ENCODE results near the gene ACOT12.
"Not testable (repeated sequence)": the region's sequence is repeated elsewhere in the genome, so short reads cannot be mapped to it uniquely, and the experiment has no call there.

ACOT12 gene

GRCh38 chr5:81393783-81394718 lies at the start of gene ACOT12:
Gene ACOT12, minus strand, starts transcription at chr5:81394134. Its CDS starts 20 bp downstream, at chr5:81394114.
- DNase-seq (ENCODE audit: low read depth, low spot score): no peak

GRCh38 chr5:81435023-81435422 lies 41.1 kb upstream of the ACOT12 start:
- DNase-seq (ENCODE audit: low read depth, low spot score): no peak

- DNase-seq (ENCODE audit: low read depth, low spot score): no peak
Measured at GRCh38 chr5:81429985-81430384, 36.1 kb upstream of the ACOT12 start.

DNA sequence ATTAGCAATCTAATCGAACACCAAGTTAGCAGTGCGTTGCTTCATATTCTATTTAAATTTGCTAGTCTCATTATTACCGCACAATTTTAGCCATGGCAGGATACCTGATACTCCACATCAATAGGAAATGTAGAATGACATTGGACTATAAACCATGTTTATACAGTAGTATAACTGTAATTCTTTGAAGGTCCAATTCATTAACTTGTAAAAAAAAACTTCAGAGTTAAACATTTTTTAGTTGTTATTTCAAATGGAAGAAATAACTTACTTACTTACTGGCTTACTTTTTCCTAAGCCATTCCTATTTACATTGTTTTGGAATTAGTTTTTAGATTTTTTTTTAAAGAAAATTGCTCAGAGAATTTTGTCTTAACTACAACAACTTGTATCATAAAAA lies 35.4 kb upstream of the ACOT12 start:
- no peak for DNase-seq (ENCODE audit: low read depth, low spot score)

DNA sequence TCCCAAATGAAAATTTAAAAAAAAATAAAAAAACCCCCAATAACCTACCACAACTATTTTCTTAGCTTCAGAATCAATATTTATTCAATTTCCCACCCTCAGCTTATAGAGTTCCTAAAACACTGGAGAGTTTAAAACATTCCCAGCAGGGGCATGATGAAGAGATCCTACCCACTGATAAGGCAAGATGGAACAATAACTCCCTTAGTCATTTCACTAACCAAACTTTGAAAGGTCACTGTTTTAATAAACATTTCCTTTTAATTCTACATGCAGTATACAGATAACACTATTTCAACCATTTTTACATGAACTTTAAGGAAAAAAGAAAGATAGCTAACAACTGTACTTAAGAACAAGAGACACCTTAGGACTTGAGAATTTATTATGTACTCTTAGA lies 34.9 kb upstream of the ACOT12 start:
- DNase-seq (ENCODE audit: low read depth, low spot score): no peak

DNA sequence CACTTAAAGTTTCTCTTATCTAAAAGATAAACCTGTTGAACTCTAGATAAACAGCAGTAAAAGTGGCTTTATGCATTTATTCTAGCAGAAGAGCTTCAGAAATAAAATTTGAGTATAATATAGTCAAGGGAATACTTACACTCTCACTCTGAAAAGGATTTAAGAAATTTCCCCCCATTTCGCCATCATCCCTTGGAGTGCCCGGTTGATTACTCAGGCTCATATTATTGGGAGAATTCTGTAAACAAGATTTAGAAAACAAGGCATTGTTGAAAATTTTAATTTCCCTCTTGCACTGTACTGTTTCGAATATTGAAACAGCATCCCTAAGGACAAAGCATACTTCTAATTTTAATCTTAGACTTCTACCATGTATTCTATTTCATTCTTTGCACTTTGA lies 34.5 kb upstream of the ACOT12 start:
- no peak for DNase-seq (ENCODE audit: low read depth, low spot score)

- no peak for DNase-seq (ENCODE audit: low read depth, low spot score)
Measured at GRCh38 chr5:81427566-81427965, 33.6 kb upstream of the ACOT12 start.

DNA sequence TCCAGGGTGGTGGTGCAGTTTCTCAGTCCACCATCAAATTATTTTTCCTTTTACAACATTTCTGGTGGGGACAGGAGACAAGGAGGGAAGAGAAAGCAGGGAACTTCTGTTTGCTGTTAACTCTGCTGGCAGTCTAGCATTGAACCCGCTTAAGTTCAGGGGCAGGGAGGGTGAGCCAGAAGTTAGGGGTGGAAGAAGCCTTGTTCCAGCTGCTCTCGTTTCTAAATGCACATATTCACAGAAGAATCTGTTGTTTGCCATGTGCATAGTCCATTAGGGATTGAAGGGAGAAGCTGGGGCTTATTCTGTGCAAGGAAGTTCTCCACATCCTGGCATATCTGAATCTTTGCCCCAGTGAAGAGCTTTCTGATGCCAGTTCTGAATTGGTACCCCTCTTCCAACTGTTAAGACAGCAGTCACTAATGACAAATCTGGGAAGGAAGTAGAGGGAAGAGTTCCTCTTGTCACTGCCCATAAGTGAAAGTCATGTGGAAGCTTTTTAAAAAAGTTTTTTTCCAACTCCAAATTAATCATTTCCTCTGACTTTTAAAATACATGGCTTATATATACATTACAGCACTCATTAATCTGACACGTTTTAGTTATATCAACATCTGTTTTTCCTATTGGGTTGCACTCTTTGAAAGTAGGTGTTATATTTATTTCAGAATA lies 32.6 kb upstream of the ACOT12 start:
- no peak for DNase-seq (ENCODE audit: low read depth, low spot score)

DNA sequence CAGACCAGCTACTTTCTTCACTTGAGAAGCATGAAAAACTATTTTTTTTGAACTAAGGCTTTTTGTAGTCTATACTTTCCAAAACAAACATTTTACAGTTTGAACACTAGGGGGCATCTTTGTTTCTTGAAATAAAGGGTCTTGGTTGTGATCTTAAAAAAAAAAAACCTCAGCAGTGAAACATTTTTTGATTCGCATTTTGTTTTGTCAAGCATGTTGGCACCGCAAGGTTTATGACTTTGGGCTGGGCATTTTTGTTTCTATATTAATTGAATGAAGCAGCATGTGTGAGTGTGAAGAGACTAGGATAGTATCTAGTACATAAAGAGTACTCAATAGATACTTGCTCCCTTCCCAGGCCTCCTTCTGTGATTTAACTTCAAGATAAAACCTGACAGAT lies 31.6 kb upstream of the ACOT12 start:
- no peak for DNase-seq (ENCODE audit: low read depth, low spot score)

GRCh38 chr5:81424728-81425127 lies 30.8 kb upstream of the ACOT12 start:
- DNase-seq (ENCODE audit: low read depth, low spot score): no peak

DNA sequence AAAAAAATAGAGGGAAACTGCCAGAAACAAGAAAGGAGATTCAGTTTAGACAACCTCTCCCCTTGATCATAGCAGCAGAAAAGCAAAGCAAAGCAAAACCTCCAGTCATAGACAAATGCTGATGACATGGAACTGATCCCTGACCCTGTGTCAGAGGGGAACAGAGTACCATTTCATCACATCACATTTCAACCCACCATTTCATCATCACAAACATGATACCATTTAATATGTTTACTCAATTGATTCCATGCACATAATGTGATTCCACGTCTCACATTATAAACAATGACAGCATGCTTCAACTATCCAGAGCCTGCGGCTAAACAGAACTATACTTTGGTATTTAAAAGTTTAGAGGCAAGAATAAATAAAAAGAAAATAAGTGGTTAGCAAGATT lies 28.7 kb upstream of the ACOT12 start:
- DNase-seq (ENCODE audit: low read depth, low spot score): no peak

DNA sequence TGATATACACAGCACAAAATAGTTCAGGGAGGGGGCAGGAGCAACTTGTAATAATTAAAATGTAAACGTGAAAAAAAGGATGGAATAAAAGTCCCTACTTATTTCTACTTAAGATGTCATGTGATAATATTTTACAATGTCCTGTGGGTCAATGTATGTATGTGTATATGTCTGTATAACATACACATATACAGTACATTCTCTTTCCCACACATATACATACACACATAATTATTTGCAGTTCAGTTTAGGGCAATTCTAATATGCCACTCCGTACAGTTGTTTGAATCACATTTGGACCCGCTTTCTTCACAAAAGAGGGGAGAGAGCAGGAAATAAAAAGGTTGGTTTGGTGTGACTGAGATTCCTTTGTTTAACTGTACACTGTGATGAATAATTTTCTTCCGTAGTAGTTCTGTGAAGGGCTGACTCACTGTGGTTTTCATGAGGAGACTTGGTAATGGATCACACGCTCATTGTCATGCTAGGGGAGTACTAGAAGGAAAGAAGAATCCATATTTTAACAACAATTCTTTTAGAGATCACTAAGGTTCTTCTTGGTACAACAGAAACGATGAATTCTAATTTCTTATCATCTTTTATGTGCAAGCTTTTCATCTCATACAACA lies 26.2 kb upstream of the ACOT12 start:
- no peak for DNase-seq (ENCODE audit: low read depth, low spot score)

- DNase-seq (ENCODE audit: low read depth, low spot score): no peak
Measured at GRCh38 chr5:81418606-81419005, 24.7 kb upstream of the ACOT12 start.

GRCh38 chr5:81417052-81417451 lies 23.1 kb upstream of the ACOT12 start:
- no peak for DNase-seq (ENCODE audit: low read depth, low spot score)

GRCh38 chr5:81409896-81410295 lies 16.0 kb upstream of the ACOT12 start:
- DNase-seq (ENCODE audit: low read depth, low spot score): no peak

DNA sequence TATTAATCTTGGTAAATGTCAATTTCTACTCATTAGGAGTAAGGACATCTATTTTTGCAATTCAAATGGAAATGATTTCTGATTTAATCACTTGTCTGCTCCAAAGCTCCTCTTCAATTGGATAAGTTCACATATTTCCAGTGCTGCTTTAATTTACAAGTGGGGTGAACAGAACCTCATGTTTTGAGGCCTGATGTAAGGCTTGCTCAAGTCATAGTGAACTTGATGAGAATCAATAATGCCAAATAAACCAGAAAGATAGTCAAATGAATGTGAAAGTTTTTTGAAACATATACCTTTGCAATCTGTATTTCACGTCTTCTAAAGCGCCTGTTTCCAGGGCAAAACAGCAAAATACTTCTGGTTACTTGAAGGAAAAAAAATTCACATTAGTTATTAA lies 15.4 kb upstream of the ACOT12 start:
- no peak for DNase-seq (ENCODE audit: low read depth, low spot score)

- DNase-seq (ENCODE audit: low read depth, low spot score): no peak
Measured at GRCh38 chr5:81408496-81408895, 14.6 kb upstream of the ACOT12 start.

- not testable (repeated sequence) for DNase-seq (ENCODE audit: low read depth, low spot score)
Measured at GRCh38 chr5:81407811-81408210, 13.9 kb upstream of the ACOT12 start.

- DNase-seq (ENCODE audit: low read depth, low spot score): no peak
Measured at GRCh38 chr5:81405126-81405891, 11.4 kb upstream of the ACOT12 start.

- DNase-seq (ENCODE audit: low read depth, low spot score): no peak
Measured at GRCh38 chr5:81402192-81402930, 8.4 kb upstream of the ACOT12 start.

GRCh38 chr5:81401266-81401665 lies 7.3 kb upstream of the ACOT12 start:
- DNase-seq (ENCODE audit: low read depth, low spot score): no peak
